GM21515 (cell line): ENCODE measurements around the gene MAT2A.
A peak's percentile ranks its signal among the peaks of the same experiment; 100 is the strongest.

Source experiments
- ATAC-seq: cut with Tn5 transposase; IDR thresholded peaks from one replicate; pipeline ENCODE4 v1.9.1; 2021; ENCODE audit not compliant: unreplicated experiment

The MAT2A gene

DNA sequence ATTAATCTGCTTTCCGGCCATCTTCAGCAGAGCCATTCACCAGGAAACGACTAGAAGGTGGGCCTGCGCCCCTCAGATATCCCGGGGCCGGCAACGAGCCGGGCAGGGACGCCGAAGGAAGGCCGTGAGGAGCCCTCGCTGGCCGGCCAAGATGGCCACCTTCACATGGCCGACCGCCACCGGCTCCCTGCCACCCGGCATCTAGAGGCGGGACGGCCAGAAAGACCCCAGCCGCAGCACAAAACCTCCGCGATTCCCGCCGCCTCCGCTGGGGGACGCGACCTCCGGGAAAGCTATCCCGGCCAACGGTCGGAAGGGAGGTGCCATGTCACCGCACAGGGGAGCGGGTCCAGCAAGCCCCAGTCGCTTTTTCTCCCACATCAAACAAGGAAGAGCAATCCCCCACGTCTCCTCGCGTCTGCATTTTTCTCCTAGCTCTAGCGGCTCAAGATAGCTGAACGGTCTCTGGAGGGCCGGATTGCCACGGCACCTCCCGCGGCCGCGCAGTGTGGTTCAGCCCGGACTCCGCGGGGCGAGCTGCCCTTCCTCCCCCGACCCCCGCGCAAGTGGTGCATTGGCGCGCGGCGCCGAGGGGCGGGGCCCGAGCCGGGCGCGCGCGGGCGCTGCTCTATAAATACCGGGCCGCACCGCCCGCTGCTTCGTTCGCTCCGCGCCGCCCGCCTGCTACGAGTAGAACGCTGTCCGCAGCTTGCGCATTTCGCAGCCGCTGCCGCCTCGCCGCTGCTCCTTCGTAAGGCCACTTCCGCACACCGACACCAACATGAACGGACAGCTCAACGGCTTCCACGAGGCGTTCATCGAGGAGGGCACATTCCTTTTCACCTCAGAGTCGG is at the start of gene MAT2A:
MAT2A (plus strand) TSS at position 662 of the 854 bp plus-strand sequence; CDS start at position 782, 120 bp downstream.
- ATAC-seq = peak; percentile 74

DNA sequence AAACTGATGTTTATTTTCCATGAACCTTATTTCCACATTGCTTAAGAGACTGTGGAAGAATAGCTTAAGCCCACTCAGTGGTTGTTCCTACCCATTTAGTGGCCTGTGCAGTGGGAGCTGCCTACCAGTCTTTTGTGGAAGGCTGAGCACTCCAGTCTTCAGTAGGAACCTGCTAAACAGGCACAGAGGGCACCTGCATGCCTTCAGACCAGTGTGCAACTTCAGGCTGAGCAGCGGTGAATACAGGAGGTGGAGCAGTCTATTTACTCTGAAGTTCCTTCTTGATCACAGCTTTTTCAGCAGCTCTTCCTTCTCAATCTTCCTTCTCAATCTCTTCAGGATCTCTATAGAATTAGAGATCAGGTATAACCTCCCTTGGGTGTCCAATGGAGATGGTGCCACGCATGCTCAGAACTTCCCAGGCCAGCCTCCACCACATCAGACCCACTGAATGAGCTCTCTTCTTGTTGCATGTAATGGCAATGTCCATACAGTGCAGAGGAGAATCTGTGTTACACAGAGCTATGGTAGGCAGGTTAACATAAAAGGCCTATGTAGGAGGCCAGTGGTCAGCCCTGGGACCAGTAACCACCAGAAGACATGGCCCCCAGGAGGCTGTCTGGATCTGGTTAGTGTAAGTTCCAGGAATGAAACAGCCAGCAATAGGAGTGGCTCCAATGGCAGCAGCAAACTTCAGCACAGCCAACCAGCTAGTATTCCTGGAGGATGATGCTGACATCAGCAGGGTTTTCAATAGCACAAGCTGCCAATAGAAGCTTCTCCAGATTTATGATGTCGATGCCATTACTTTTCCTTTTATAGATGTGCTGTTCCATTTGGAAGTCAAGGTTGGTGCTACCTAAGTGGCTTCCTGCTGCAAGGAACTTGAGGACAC is 47.9 kb upstream of the MAT2A start:
- no peak for ATAC-seq

DNA sequence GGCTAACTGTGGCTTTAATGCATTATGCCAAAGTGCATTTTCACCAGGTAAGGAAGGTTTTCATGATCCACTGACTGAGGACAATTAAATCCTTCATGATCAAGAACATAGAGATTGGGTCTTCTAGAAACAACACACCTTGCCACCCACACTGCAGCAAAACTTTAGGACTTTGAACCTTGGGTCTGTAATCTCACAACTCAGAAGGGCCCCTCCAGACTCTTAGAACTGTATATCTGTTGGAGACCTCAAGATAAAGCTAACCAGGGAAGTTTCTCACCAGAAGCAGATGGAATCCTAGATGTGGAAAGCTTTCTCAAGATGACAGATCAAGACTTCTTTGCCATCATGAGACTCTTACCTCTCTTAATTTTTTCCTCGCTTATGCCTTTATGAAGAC is 42.5 kb upstream of the MAT2A start:
- no peak for ATAC-seq

GRCh38 chr2:85497944-85498630 is 40.9 kb upstream of the MAT2A start:
- ATAC-seq = no peak

DNA sequence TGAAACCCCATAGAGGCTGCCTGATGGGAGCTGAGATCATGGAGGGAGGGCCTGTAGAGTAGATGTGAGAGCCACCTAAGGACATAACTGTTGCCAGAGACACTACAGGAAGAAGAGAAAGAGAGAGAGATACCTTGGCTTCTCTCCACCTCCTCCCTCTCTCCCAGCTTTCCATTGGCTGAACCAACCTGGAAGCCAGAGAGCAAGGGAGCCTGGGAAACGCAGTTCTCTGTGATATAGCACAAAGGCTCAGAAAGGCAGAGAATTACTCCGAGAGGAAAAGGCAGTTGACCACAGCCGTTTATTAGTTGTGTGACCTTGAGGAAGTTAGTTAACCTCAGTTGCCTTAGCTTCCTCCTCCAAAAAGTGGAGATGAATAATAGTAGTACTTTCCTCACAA is 37.7 kb upstream of the MAT2A start:
- ATAC-seq = no peak

- no peak for ATAC-seq
Measured at GRCh38 chr2:85502720-85503119, 36.2 kb upstream of the MAT2A start.

- no peak for ATAC-seq
Measured at GRCh38 chr2:85503168-85503850, 35.7 kb upstream of the MAT2A start.

DNA sequence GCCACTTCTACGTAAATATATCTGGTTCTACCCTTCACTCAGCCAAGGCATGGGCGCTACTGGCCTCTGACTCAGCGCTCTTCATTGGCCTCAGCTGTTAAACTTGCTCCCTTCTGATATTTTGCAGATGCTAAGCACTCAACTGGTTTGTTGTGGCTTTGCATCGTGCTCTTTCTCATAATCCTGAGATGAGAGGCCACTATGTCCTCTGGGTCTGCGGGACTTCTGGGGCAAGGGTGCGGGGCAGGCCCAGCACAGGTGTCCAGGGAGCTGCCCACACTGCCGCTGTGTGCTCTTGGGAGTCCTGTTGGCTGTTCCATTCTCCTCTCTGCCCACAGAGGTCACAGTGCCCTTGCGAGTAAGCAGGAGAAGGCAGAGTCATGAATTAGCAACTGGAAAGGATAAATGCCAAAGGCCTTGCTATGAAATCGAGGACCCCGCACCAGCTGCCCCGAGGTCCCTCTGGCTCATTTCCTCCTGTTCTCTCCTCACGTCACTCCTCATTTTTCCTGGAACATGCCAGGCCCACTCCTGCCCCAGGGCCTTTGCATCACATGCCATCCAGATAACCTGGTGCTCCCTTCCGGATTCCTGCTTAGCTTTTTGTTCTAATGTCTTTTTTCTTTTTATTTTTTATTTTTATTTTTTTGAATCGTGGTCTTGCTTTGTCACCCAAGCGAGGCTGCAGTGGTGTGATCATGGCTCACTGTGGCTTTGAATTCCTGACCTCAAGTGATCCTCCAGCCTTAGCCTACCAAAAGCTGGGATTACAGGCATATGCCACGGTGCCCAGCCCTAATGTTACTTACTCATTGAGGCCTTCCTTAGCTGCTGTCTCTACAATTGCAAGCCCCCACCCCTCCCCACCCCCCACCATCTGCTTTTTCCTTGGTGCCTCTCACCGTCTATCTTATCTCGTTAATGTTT is 34.9 kb upstream of the MAT2A start:
- ATAC-seq = no peak

DNA sequence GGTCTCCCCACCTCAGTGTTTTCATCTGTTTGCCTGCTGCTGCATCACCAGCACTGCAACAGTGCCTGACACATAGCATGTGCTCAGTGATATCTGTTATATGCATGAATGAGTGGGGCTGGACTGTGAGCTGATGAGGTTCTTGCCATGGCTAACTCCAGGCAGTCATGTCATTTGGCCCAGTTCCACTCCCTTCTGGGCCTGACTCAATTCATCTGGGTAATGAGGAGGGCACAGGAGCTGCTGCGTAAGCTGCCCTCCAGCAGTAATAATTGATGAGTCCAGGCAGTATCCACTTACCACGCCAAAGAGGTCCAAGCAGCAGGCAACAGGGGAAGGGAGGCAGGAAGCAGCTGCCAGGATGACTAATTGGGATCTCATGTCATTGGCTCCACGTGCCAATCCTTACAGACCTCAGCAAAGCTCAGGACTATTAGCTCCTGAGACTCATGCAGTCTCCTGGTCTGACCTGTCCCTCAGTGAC is 34.1 kb upstream of the MAT2A start:
- ATAC-seq = no peak

GRCh38 chr2:85505551-85506238 is 33.3 kb upstream of the MAT2A start:
- no peak for ATAC-seq

- no peak for ATAC-seq
Measured at GRCh38 chr2:85506768-85507181, 32.2 kb upstream of the MAT2A start.

DNA sequence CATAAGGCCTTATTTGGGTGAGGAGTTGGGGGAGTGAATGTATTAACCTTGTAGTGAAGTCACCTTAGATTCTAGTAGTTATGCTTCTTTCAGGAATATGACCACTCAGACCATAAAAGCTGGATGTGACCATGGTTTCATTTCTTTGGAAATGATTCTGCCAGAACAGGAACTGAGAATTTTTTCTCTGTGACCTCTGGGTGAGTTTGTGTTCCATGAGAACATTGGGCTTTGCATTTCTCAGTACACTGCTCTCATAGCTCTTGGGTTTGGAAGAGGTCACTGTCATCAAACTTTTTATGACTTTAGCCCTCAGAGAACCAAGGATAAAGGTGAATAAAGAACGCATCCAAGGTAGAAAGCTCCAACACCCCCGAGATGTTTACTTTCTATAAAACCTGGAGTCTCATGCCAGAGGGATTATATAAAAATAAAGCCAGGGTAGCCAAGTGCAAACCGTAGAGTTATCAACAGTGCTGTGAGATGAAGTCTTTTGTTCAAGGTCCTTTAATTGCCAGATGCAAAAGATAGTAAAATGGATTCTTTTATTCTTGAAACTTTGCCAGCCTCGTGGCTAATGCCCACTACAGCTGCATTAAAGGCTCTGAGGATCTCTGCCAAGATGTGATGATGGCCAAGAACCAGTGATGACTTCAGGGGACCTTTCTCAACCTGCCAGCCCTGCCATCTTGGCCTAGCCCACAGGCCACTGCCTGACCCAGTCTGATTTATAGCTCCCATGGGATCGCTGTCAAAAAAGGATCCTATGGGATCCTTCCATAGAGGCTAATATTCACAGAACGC is 27.8 kb upstream of the MAT2A start:
- ATAC-seq = no peak

GRCh38 chr2:85514323-85514722 is 24.6 kb upstream of the MAT2A start:
- ATAC-seq = no peak

DNA sequence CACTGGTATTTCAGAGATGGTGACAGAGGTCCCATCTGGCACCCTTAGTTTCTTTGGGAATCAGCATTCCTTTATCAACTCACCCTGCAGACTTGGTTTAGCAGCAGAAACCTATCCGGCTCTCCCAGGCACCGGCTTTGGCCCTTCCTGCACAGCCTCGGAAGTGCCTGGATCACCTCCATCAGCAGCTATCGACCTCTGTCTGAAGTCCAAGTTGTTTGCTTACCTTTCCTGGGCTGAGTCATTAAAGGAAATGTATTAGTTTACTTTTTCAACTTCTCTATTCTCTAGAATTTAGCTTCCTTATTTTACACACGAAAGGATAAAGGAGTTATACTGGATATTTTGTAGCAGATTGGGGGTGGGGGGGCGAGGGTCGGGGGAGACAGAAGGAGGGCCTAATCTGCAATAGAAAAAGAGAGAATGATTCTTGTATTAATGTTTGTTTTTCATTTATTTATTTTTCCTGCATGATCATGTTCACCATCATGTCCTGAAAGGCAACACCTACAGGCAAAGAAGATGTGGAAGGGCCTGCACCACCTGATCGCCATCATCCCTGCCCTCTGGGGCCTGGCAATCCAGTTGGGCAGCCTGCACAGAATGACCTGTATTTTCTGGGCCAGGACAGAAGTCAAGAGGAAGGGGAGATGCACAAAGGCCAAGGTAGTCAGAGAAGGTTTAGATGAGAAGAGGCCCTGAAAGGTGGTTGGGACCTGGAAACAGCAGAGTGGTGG is 22.1 kb upstream of the MAT2A start:
- no peak for ATAC-seq

DNA sequence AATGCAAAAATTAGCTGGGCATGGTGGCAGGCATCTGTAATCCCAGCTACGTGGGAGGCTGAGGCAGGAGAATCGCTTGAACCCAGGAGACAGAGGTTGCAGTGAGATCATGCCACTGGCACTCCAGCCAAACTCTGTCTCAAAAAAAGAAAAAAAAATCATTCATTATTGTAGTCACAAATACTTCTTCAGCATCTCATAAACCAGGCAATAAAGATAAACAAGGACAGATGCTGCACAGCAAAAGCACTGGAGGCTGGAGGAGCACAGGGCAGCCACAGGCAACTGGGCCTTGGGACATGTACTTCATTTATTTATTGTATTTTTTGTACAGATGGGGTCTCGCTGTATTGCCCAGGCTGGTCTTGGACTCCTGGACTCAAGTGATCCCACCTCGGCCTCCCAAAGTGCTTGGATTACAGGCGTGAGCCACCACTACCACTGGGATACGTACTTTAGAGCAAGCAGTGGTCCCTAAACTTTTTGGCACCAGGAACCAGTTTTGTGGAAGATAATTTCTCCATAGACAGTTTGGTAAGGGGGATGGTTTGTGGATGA is 16.8 kb upstream of the MAT2A start:
- no peak for ATAC-seq

DNA sequence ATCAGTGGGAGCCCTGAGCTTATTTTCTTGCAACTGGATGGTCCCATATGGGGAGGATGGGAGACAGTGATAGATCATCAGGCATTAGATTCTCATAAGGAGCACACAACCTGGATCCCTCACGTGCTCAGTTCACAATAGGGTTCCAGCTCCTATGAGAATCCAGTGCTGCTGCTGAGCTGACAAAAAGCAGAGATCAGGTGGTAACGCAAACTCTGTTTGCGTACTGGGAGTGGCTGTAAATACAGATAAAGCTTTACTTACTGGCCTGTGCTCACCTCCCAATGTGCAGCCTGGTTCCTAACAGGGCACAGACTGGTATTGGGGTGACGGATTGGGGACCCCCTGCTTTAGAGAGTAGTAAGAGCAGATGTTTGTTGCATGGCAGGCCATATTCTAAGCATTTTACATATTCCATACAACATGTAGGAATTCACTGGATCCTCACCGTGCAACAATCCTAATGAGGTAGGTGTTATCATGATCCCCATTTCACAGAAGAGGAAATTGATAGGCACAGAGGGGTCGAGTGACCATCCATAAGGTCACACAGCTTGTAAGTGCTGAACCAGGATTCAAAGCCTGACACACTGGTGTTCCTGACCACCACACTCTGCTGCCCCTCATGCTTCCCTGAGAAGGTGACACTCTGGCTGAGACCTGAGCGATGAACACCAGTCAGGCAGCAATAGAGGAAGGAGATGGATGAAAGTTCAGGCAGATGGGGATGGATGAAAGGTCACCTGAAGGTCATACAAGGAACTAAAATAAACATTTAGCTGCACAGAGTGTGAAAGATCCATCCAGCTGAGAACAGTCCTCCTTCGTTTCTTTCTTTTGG is 15.7 kb upstream of the MAT2A start:
- ATAC-seq = no peak
